GM18526 (cell line): ENCODE results near the gene CERKL.

Source experiments
- POLR2A ChIP-seq: IDR thresholded peaks from 3 replicates; pipeline ENCODE4 v1.6.1; 2011; ENCODE audit not compliant: insufficient read length; ENCODE audit errors: extremely low read depth

CERKL gene

GRCh38 chr2:181540421-181540820 is 116.5 kb downstream of the CERKL start:
- TF ChIP-seq POLR2A: no peak

DNA sequence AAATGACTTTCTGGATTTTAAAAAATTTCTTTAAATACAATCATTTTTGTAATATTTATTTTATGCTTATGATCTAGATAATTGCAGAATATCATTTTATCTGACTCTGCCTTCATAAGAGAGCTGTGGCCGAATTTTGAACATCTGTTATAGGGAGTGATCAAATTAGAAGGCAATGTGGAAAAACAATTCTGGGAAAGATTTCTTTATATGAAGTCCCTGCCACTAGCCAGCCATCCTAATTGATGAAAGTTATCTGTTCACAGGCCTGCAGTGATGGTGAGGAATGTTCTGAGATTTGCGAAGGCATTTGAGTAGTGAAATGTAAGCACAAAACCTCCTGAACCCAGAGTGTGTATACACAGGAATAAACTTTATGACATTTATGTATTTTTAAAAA is 120.2 kb downstream of the CERKL start:
- TF ChIP-seq POLR2A: no peak

DNA sequence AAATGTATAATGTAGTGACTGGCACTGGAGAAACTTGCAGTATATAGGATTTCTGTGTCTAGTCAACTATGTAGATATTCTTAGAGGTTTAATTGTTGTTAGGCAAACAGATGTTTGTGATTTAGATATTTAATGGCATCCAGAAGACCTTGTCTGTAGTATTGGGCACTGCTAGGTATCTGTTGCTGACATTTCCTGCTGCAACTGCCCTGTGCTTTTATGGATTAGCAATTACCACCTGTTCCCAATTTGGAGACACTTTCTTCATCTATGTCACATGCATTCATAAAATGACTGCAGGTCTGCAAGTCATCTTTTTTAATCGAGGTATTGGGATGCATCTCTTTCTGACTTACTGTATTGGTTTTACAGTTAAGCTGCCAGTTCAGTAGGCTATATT is 128.5 kb downstream of the CERKL start:
- no peak for TF ChIP-seq POLR2A

- TF ChIP-seq POLR2A: no peak
Measured at GRCh38 chr2:181527058-181527457, 129.8 kb downstream of the CERKL start.

DNA sequence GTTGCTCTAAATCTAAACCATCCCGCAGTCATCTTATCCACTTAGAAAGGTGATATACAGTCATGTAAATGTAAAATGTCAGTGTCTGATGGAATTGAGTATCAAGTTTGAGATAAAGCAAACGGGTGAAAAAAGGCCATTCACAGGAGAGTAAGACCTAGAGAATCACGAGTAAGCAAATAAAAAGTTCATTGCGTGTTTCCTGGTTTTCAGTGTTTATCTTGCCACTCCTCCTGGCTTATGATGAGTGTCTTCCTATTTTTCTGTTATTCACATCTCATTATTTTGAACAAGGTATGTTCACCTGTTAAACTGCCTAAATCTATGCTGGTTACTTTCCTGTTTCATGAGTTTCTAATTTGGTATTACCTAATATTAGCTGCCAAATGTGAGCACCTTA is 130.9 kb downstream of the CERKL start:
- no peak for TF ChIP-seq POLR2A

DNA sequence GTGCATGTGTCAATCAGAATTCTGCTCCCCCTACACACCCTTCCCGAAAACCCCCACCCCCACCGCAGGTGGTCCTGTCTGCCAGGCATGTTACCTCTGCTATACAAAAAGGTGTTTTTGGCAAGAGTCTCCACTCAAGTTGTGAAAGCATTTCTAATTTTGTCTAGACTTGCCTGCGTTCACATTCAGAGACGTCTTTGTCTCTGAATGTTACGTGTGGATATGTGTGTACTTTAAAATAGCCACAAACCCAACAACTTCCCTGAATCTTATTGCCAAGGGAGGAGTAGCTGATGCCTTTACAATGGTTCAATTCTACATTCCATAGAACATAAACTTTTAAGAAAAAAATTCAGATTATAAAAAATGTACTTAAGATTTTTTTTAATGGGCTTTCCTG is 133.1 kb downstream of the CERKL start:
- no peak for TF ChIP-seq POLR2A

DNA sequence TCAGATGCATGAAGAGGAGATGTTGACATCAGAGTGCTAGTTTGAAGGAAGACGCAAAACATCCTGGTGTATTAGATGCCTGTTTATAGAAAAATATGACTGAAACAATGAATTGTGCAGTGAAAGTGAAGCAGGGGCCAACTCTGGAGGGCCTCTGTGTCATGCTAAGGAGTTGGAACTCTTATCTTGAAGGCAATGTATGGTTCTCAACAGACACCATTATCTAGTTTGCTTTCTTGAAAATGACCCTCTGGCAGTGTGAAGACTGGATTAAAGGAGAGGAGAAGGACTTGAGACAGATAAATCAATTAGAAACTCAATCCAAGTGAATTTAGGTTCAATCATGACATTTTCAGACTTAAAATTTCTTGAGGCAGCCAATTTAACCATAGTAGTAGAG is 136.7 kb downstream of the CERKL start:
- no peak for TF ChIP-seq POLR2A

DNA sequence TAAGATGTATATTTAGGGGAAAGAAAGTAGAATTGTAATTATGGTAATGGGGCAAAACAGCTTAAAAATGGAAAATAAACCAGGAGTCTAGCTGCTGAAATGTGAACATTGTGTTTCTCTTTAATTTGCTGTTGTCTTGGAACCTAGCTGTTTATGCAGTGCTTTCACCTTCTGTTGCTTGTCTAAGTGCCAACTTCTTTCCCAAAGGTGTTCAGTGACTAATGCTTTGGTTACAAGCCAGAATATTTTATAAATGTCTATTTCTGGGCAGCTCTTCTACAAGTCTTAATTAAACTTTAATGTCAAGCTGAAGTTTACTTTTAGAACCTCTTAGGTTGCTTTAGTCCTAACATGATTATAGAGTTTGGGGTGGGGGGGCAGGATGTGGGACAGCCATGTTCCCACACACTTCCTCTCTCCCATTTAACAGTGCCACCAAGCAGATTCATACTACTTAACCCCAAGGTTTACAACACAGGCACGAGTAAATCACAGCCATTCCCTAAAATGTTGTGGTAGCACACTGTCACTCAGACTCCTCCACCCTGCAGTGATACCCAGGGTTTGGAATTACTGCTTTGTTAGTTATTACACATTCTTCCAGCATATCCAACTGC is 139.1 kb downstream of the CERKL start:
- no peak for TF ChIP-seq POLR2A

- TF ChIP-seq POLR2A: no peak
Measured at GRCh38 chr2:181516992-181517391, 139.9 kb downstream of the CERKL start.

GRCh38 chr2:181515719-181516118 is 141.2 kb downstream of the CERKL start:
- no peak for TF ChIP-seq POLR2A

GRCh38 chr2:181500201-181500600 is 156.7 kb downstream of the CERKL start:
- no peak for TF ChIP-seq POLR2A

DNA sequence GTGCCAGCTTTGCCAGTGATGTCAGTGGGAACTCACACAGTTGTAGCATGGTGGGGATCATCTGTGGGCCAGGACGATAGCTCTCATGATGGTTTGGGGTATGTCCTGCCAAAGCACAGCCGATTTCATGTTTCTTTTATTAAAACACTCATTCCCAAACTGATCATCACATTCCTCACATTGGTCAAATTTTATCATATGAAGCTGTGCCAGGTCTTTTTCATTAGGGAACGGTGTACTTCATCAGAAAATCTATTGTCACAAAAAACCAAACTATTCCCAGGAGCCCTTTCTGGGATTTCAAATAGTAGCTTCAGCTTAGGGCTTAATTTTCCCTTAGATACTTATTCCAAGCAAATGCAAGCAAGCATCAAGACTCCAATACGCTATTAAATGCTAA is 157.7 kb downstream of the CERKL start:
- TF ChIP-seq POLR2A: no peak
